ENCODE measurements around the gene ENOX2.

DNA sequence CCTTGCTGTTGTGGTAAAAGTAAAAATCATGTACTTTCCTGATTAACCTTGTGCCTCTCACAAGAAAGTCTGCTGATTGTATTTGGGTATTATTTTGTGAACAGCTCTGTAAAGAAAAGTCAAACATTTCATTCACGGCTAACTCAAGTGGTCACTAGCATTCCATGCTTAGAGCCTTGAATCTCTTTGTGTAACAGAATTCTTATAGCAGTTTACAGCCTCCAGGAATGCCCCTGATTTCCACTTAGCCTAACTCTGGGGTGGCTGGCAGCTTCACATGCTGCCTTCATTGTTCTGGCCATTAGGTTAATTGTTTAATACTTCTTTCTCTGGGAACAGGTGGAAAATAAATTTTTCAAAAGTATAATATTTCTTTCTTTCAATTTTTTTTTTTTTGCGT is 274.5 kb downstream of the ENOX2 start:
- TF ChIP-seq POLR2AphosphoS5 (IDR thresholded peaks at IDR 0.05) (no peak), EP300 (conservative IDR thresholded peaks at IDR 0.05; ENCODE audit: poor library complexity, severe bottlenecking) (no peak), RAD21 (conservative IDR thresholded peaks at IDR 0.05) (no peak), EZH2 (IDR thresholded peaks at IDR 0.05; ENCODE audit: borderline replicate concordance, insufficient read depth, low read length, poor library complexity, severe bottlenecking) (no peak)
- TF ChIP-seq, protein P1, sequence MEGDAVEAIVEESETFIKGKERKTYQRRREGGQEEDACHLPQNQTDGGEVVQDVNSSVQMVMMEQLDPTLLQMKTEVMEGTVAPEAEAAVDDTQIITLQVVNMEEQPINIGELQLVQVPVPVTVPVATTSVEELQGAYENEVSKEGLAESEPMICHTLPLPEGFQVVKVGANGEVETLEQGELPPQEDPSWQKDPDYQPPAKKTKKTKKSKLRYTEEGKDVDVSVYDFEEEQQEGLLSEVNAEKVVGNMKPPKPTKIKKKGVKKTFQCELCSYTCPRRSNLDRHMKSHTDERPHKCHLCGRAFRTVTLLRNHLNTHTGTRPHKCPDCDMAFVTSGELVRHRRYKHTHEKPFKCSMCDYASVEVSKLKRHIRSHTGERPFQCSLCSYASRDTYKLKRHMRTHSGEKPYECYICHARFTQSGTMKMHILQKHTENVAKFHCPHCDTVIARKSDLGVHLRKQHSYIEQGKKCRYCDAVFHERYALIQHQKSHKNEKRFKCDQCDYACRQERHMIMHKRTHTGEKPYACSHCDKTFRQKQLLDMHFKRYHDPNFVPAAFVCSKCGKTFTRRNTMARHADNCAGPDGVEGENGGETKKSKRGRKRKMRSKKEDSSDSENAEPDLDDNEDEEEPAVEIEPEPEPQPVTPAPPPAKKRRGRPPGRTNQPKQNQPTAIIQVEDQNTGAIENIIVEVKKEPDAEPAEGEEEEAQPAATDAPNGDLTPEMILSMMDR (IDR thresholded peaks at IDR 0.05; ENCODE audit: poor library complexity, severe bottlenecking) = no peak

Measured in neural cell (in vitro differentiated cells).